Aorta (tissue), 5 donors: Measurements from ENCODE around the gene RBM14. TPM values are rescaled to one million over a fixed set of nuclear protein-coding genes. Genes with fewer than 3 reads are reported as not detected.
A peak's percentile ranks its signal among the peaks of the same experiment; 100 is the strongest.

Experiments used
- ATAC-seq: fragments of 200-7000 bp; cut with Tn5 transposase; one replicate; pipeline ENCODE4 v1.9.1; 2022; ENCODE audit warnings: moderate library complexity; ENCODE audit not compliant: low FRiP score
- DNase-seq, 2 donors: peaks; one replicate each; pipeline ENCODE4 v3.0.0-alpha.2; 2020
- H3K27ac ChIP-seq, 2 donors: one replicate each; pipeline ENCODE4 v1.5.1; 2013; ENCODE audit warnings: low read length in 2 of 2, mild to moderate bottlenecking in 2 of 2, moderate library complexity in 2 of 2, control low read depth in 1 of 2, inconsistent platforms in 1 of 2, low read depth in 1 of 2
- H3K27me3 ChIP-seq, 2 donors: one replicate each; pipeline ENCODE4 v1.6.1; 2013; ENCODE audit warnings: control low read depth in 1 of 2, low read length in 1 of 2, mild to moderate bottlenecking in 1 of 2, moderate library complexity in 1 of 2; ENCODE audit not compliant: insufficient read depth in 2 of 2, control insufficient read depth in 1 of 2
- H3K36me3 ChIP-seq, 2 donors: one replicate each; pipeline ENCODE4 v1.6.1; 2013; ENCODE audit warnings: control low read depth in 1 of 2, low read length in 1 of 2, mild to moderate bottlenecking in 1 of 2; ENCODE audit not compliant: insufficient read depth in 2 of 2, control insufficient read depth in 1 of 2
- H3K4me1 ChIP-seq, 2 donors: one replicate each; pipeline ENCODE4 v1.6.1; 2013; ENCODE audit warnings: low read length in 2 of 2, control low read depth in 1 of 2, mild to moderate bottlenecking in 1 of 2, moderate library complexity in 1 of 2; ENCODE audit not compliant: insufficient read depth in 2 of 2, control insufficient read depth in 1 of 2
- H3K4me3 ChIP-seq, 2 donors: one replicate each; pipeline ENCODE4 v1.5.1; 2013; ENCODE audit warnings: low read length in 2 of 2, control low read depth in 1 of 2, mild to moderate bottlenecking in 1 of 2
- H3K9me3 ChIP-seq: one replicate; pipeline ENCODE4 v1.6.1; 2013; ENCODE audit warnings: mild to moderate bottlenecking, low read length; ENCODE audit not compliant: control insufficient read depth
- WGBS, 2 donors: extraction: QIAGEN DNeasy Blood & Tissue Kit; methylation state at CpG; one replicate each; pipeline ENCODE4 v1.1.7; 2013; 5-methylcytosine and 5-hydroxymethylcytosine counted together
- intact Hi-C, 2 donors: fragments of 100-400 bp; cut with DNase I; formaldehyde crosslinking; loops; one replicate each; pipeline versions ENCODE4 v1.14.2 to v1.15.0; 2022
- polyA plus RNA-seq, 2 donors: library from polyadenylated mRNA; stranded (reverse); fragments of 200-250 nt; gene quantifications; one replicate each; pipeline ENCODE4 v1.2.3, GENCODE V29; 2013
- total RNA-seq, 2 donors: library from RNA; stranded (reverse); fragmentation: NEBNext Ultra II Directional; extraction: Animal tissue kit (Norgen Biotek cat#: 25700); gene quantifications; one replicate each; pipeline ENCODE4 v1.2.1, GENCODE V29; 2021
- donor health status: healthy with polysubstance abuse.
- donor health status: Bipolar disorder and iron deficiency.
- donor health status: DM: no; HTN: no; CAD: no.
- donor health status: DM: no; HTN: no; CAD: no.
- donor health status: DM: yes; HTN: yes; CAD: no.

The RBM14 gene
- total and polyA plus RNA-seq, 4 donors, result 11.4 to 66.7 (median 53.9) TPM

DNA sequence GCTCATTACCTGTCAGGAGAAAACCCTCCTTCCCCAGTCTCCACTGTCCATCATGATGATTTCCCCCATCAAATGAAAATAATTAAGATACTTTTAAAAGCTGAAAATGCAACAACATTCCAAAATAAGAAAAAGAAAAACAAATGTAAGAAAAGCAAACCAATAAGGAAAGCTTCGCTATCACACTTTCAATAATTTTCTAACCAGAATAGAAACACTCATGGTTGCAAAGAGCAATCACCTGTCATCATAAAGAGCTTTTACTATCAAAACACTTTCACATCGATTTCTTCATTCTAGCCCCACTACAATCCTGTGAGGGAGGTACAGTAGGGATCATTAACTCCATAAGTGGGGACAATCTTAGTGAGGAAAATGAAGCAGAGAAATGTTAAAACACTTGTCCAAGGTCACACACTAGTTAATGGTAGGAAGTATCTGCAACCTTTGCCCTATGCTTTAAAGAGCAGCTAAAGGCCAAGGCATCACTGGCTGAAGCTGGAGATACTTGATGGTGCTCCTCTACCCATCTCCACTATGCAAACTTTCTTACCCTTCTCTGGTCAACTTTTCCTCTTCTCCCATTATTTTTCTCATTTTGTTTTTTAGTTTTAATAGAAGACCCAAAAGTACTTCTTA, 58.7 kb downstream of the RBM14 start:
- Histone ChIP-seq H3K4me1 (peaks cover 0 to under 1% of the 10 kb centered on the region in 2 donors), H3K27ac (no peak overlapping the region), H3K9me3 (no peaks in the 10 kb centered on the region), H3K27me3 (no peaks in the 10 kb centered on the region), H3K36me3 (no peaks in the 10 kb centered on the region), H3K4me3 (no peak overlapping the region)
- WGBS, 2 donors, result 57 to 69% methylated on average over 2 of the region's 2 CpGs
- ATAC-seq (no peak), DNase-seq (peak in 1 of 2 donors; percentile 9)
- intact Hi-C loops, result loop anchor here in 1 of 2 donors (5.0 kb wide), 1 partner anchor 38 kb away; the partner anchor contains the start of gene RBM4

DNA sequence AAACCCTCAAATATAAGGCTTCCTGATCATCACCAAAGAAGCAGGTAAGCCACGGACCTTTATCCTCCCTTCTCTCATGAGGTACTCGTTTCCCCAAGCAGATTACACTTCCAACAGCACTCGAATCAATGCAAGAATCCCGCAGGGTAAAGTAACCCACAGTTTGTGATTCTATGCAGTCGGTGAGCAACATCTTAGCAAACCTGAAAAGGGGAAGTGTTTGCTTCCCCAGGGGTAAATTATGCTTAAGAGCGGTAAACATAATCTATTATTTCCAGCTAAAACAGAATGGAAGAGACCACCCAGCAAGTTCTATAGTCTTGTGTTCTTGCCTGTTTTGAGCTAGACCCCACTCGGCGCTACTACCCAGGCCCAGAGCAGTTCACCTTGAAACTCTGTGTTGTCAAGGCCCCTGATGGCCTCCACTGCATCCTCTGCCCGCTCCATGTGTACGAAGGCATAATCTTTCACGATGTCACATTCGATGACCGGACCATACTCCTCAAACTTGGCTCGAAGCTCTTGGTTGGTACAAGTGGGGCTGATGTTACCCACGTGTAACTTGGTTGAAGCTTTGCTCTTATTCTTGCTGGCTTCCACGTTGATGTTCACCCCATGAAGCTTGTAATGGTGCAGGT, 60.0 kb downstream of the RBM14 start:
- no peak overlapping the region for H3K27ac ChIP-seq
- no peaks in the 10 kb centered on the region for H3K9me3 ChIP-seq
- no peak for ATAC-seq
- WGBS, 2 donors, result 52 to 64% methylated on average over 16 of the region's 16 CpGs
- peak in 1 of 2 donors; percentile 32 for DNase-seq
- no peaks in the 10 kb centered on the region for H3K4me1 ChIP-seq
- H3K4me3 ChIP-seq, result peak overlapping the region in 1 of 2 donors; percentile 9
- intact Hi-C loops, result loop anchor here in 1 of 2 donors (5.0 kb wide), 1 partner anchor 39 kb away; the partner anchor contains the start of gene RBM4
- no peaks in the 10 kb centered on the region for H3K27me3 ChIP-seq
- no peaks in the 10 kb centered on the region for H3K36me3 ChIP-seq

Other genes with a start within 250 kb of the RBM14 start
- 1 to 10 TPM; 1.9 to 3.3 TPM for gene SLC29A2, start 244.9 kb upstream of the RBM14 start, total RNA-seq
- 1 to 10 TPM in 1 of 2 donors, under 1 TPM in 1; 0.38 to 3.9 TPM for gene SLC29A2, start 244.9 kb upstream of the RBM14 start, polyA plus RNA-seq
- 1 to 10 TPM in 1 of 2 donors, under 1 TPM in 1; 0.54 to 7.0 TPM for gene NPAS4, start 195.6 kb upstream of the RBM14 start, total RNA-seq
- gene NPAS4, start 195.6 kb upstream of the RBM14 start, polyA plus RNA-seq, result 1 to 10 TPM in 1 of 2 donors, not detected in 1; 2.5 TPM
- gene MRPL11, start 177.8 kb upstream of the RBM14 start, total RNA-seq, result 10 to 100 TPM; 27.6 to 33.5 TPM
- gene MRPL11, start 177.8 kb upstream of the RBM14 start, polyA plus RNA-seq, result 10 to 100 TPM; 40.1 to 54.5 TPM
- gene PELI3, start 149.7 kb upstream of the RBM14 start, total RNA-seq, result 10 to 100 TPM; 11.5 to 15.7 TPM
- gene PELI3, start 149.7 kb upstream of the RBM14 start, polyA plus RNA-seq, result 10 to 100 TPM; 14.3 to 16.3 TPM
- gene DPP3, start 136.2 kb upstream of the RBM14 start, total RNA-seq, result 10 to 100 TPM; 15.5 to 24.8 TPM
- gene DPP3, start 136.2 kb upstream of the RBM14 start, polyA plus RNA-seq, result 10 to 100 TPM; 18.8 to 23.8 TPM
- gene BBS1, start 106.0 kb upstream of the RBM14 start, total RNA-seq, result 10 to 100 TPM; 27.2 to 58.1 TPM
- 10 to 100 TPM; 18.9 to 34.9 TPM for gene BBS1, start 106.0 kb upstream of the RBM14 start, polyA plus RNA-seq
- 10 to 100 TPM in 1 of 2 donors, 1 to 10 TPM in 1; 9.3 to 14.7 TPM for gene ZDHHC24, start 70.6 kb upstream of the RBM14 start, total RNA-seq
- gene ZDHHC24, start 70.6 kb upstream of the RBM14 start, polyA plus RNA-seq, result 1 to 10 TPM; 4.1 to 9.3 TPM
- 1 to 10 TPM in 1 of 2 donors, not detected in 1; 3.0 TPM for gene ACTN3, start 69.7 kb upstream of the RBM14 start, total RNA-seq
- not detected for gene ACTN3, start 69.7 kb upstream of the RBM14 start, polyA plus RNA-seq
- gene CTSF, start 48.0 kb upstream of the RBM14 start, total RNA-seq, result 100 to 1,000 TPM in 1 of 2 donors, 10 to 100 TPM in 1; 38.3 to 110 TPM
- 10 to 100 TPM; 52.1 to 98.5 TPM for gene CTSF, start 48.0 kb upstream of the RBM14 start, polyA plus RNA-seq
- under 1 TPM; 0.19 to 0.33 TPM for gene CCDC87, start 23.6 kb upstream of the RBM14 start, total RNA-seq
- gene CCDC87, start 23.6 kb upstream of the RBM14 start, polyA plus RNA-seq, result under 1 TPM in 1 of 2 donors, not detected in 1; 0.10 TPM
- gene CCS, start 23.4 kb upstream of the RBM14 start, total RNA-seq, result 10 to 100 TPM; 25.7 to 48.0 TPM
- gene CCS, start 23.4 kb upstream of the RBM14 start, polyA plus RNA-seq, result 100 to 1,000 TPM in 1 of 2 donors, 10 to 100 TPM in 1; 29.8 to 287 TPM
- gene RBM4, start 22.1 kb downstream of the RBM14 start, total RNA-seq, result 10 to 100 TPM; 86.9 to 98.1 TPM
- 10 to 100 TPM; 78.6 to 91.1 TPM for gene RBM4, start 22.1 kb downstream of the RBM14 start, polyA plus RNA-seq
- gene RBM4B, start 61.3 kb downstream of the RBM14 start, total RNA-seq, result 10 to 100 TPM in 1 of 2 donors, 1 to 10 TPM in 1; 9.2 to 16.5 TPM
- 10 to 100 TPM in 1 of 2 donors, 1 to 10 TPM in 1; 7.3 to 12.3 TPM for gene RBM4B, start 61.3 kb downstream of the RBM14 start, polyA plus RNA-seq
- gene SPTBN2, start 112.6 kb downstream of the RBM14 start, total RNA-seq, result 10 to 100 TPM in 1 of 2 donors, 1 to 10 TPM in 1; 1.7 to 16.5 TPM
- under 1 TPM; under 0.01 to 0.08 TPM for gene SPTBN2, start 112.6 kb downstream of the RBM14 start, polyA plus RNA-seq
- 10 to 100 TPM; 11.7 to 14.6 TPM for gene RCE1, start 226.8 kb downstream of the RBM14 start, total RNA-seq
- gene RCE1, start 226.8 kb downstream of the RBM14 start, polyA plus RNA-seq, result 10 to 100 TPM; 14.5 to 23.5 TPM
- gene LRFN4, start 240.4 kb downstream of the RBM14 start, total RNA-seq, result 10 to 100 TPM in 1 of 2 donors, 1 to 10 TPM in 1; 7.3 to 12.4 TPM
- 10 to 100 TPM in 1 of 2 donors, 1 to 10 TPM in 1; 4.4 to 13.8 TPM for gene LRFN4, start 240.4 kb downstream of the RBM14 start, polyA plus RNA-seq